Measurements from ENCODE around the gene PHETA2.
"Not testable (repeated sequence)": the region's sequence is repeated elsewhere in the genome, so short reads cannot be mapped to it uniquely, and the experiment has no call there.

GRCh38 chr22:42115420-42115830 is 41.4 kb downstream of the PHETA2 start:
- not testable (repeated sequence) for TF ChIP-seq POLR2A, CTCF (IDR thresholded peaks at IDR 0.05)
